HepG2 (cell line): ENCODE measurements around the gene HAGHL. TPM values are rescaled to one million over a fixed set of nuclear protein-coding genes. Genes with fewer than 3 reads are reported as not detected.

Source experiments
- ATAC-seq: fragments of 200-7000 bp; cut with Tn5 transposase; 3 replicates; pipeline ENCODE4 v1.9.1; 2020; ENCODE audit warnings: mild to moderate bottlenecking, moderate library complexity
- BruUV-seq: library from RNA; stranded (reverse); fragments of 400-500 nt; replicated peaks from 2 replicates; lab custom pipeline; 2021; lab: Mats Ljungman, UMichigan
- CTCF ChIA-PET: fragments of 300-600 bp; formaldehyde crosslinking; extraction: SDS; loops from one replicate; lab custom pipeline; 2021; ENCODE audit warnings: low total read pairs, inconsistent platforms, low intra/inter-chr PET ratio; lab: Yijun Ruan, JAX
- POLR2A ChIA-PET: fragments of 350-600 bp; sonication (Branson Sonifier 250); formaldehyde crosslinking; loops from one replicate; lab custom pipeline; 2020; ENCODE audit warnings: antibody characterized with exemption, inconsistent platforms; lab: Yijun Ruan, JAX
- DNase-seq: peaks from one replicate; pipeline ENCODE4 v3.0.0-alpha.2; 2015; ENCODE audit warnings: low spot score
- FAIRE-seq: peaks from 3 replicates; lab custom pipeline; 2011; peaks lifted over from hg19 to GRCh38; lab: Jason Lieb, UNC
- H2AFZ ChIP-seq: one replicate; pipeline ENCODE4 v1.6.1; 2011; ENCODE audit warnings: low read length, inconsistent platforms
- H3K27ac ChIP-seq: fragments of 300-600 bp; 3 replicates; pipeline ENCODE4 v1.8.0; 2011; ENCODE audit warnings: mixed run types, mild to moderate bottlenecking, mixed read lengths, low read length, inconsistent platforms; ENCODE audit not compliant: insufficient read depth; ENCODE audit errors: extremely low read length
- H3K27me3 ChIP-seq, 2 experiments: fragments of 200-600 bp in 1 of 2; 2 replicates in 1 of 2; 3 replicates in 1 of 2; pipeline versions ENCODE4 v1.6.0 to v1.8.0; 2011; ENCODE audit warnings: low read length in 2 of 2, mild to moderate bottlenecking in 2 of 2, moderate library complexity in 2 of 2, inconsistent platforms in 1 of 2; ENCODE audit not compliant: insufficient read depth in 2 of 2, control insufficient read depth in 1 of 2
- H3K36me3 ChIP-seq, 2 experiments: fragments of 200-600 bp in 1 of 2; replicated peaks in 1 of 2; 2 replicates in 1 of 2; 3 replicates in 1 of 2; pipeline versions ENCODE4 v1.5.1 to v1.8.0; 2011; ENCODE audit warnings: low read length in 2 of 2, inconsistent platforms in 1 of 2; ENCODE audit not compliant: insufficient read depth in 2 of 2, control insufficient read depth in 1 of 2
- H3K4me1 ChIP-seq: 2 replicates; pipeline ENCODE4 v1.5.1; 2012; ENCODE audit warnings: low read length, inconsistent platforms; ENCODE audit not compliant: insufficient read depth
- H3K4me2 ChIP-seq: 2 replicates; pipeline ENCODE4 v1.6.0; 2011; ENCODE audit warnings: low read depth, low read length, inconsistent platforms
- H3K4me3 ChIP-seq, 3 experiments: fragments of 200-600 bp in 1 of 3; sonication (generic), shearing (Covaris generic) in 1 of 3; replicated peaks in 1 of 3; 2 replicates each; pipeline ENCODE4 v1.5.1; 2011 to 2016; ENCODE audit warnings: low read length in 3 of 3, inconsistent platforms in 2 of 3, low read depth in 2 of 3, mild to moderate bottlenecking in 2 of 3, control low read depth in 1 of 3, mixed read lengths in 1 of 3; ENCODE audit not compliant: insufficient read depth in 1 of 3
- H3K79me2 ChIP-seq: one replicate; pipeline ENCODE4 v1.6.1; 2011; ENCODE audit warnings: low read length, inconsistent platforms; ENCODE audit not compliant: insufficient read depth
- H3K9ac ChIP-seq: 2 replicates; pipeline ENCODE4 v1.6.0; 2011; ENCODE audit warnings: mild to moderate bottlenecking, low read depth, low read length, inconsistent platforms; ENCODE audit not compliant: insufficient read depth
- H3K9me3 ChIP-seq: 2 replicates; pipeline ENCODE4 v1.5.1; 2012; ENCODE audit warnings: mild to moderate bottlenecking, low read length
- H4K20me1 ChIP-seq: 2 replicates; pipeline ENCODE4 v1.6.0; 2011; ENCODE audit warnings: inconsistent platforms, mild to moderate bottlenecking, low read length, moderate library complexity; ENCODE audit not compliant: insufficient read depth
- ATRX ChIP-seq: sonication (generic); formaldehyde crosslinking; IDR thresholded peaks from 2 replicates; pipeline ENCODE4 v1.4.0; 2020; ENCODE audit warnings: missing genetic modification reagents, borderline replicate concordance
- DZIP1 ChIP-seq: sonication (generic); formaldehyde crosslinking; IDR thresholded peaks from 2 replicates; pipeline ENCODE4 v1.5.0; 2020; ENCODE audit warnings: mild to moderate bottlenecking, missing genetic modification reagents
- FLYWCH1 ChIP-seq: sonication (generic); formaldehyde crosslinking; IDR thresholded peaks from 2 replicates; pipeline ENCODE4 v1.8.1; 2023; ENCODE audit warnings: mild to moderate bottlenecking, missing genetic modification reagents
- FOXA3 ChIP-seq: IDR thresholded peaks from 2 replicates; pipeline ENCODE4 v1.6.1; 2016; ENCODE audit warnings: missing genetic modification reagents, missing compliant biosample characterization
- FOXM1 ChIP-seq: sonication (generic); formaldehyde crosslinking; IDR thresholded peaks from 2 replicates; pipeline ENCODE4 v1.5.0; 2020; ENCODE audit warnings: missing genetic modification reagents
- HCFC1 ChIP-seq: fragments of 150-350 bp; IDR thresholded peaks from 2 replicates; pipeline ENCODE4 v1.6.1; 2014; ENCODE audit warnings: low read depth, low read length
- HMG20A ChIP-seq: IDR thresholded peaks from 2 replicates; pipeline ENCODE4 v1.6.1; 2016; ENCODE audit warnings: borderline replicate concordance
- HMGA1 ChIP-seq: sonication (generic); formaldehyde crosslinking; conservative IDR thresholded peaks from 2 replicates; pipeline ENCODE4 v1.4.0; 2020; ENCODE audit warnings: missing genetic modification reagents
- IKZF1 ChIP-seq: fragments of 450-650 bp; IDR thresholded peaks from 2 replicates; pipeline ENCODE4 v1.7.1; 2016
- NCOR1 ChIP-seq: fragments of 200-600 bp; sonication (generic); IDR thresholded peaks from 2 replicates; pipeline ENCODE4 v1.7.0; 2017; ENCODE audit warnings: antibody characterized with exemption, low read length, borderline replicate concordance
- PHF20 ChIP-seq: sonication (generic); formaldehyde crosslinking; IDR thresholded peaks from 2 replicates; pipeline ENCODE4 v1.5.0; 2020; ENCODE audit warnings: mild to moderate bottlenecking, missing genetic modification reagents
- SP2 ChIP-seq: sonication (generic); formaldehyde crosslinking; IDR thresholded peaks from 2 replicates; pipeline ENCODE4 v1.5.1; 2020; ENCODE audit warnings: mild to moderate bottlenecking, missing genetic modification reagents
- SUZ12 ChIP-seq: fragments of 150-350 bp; IDR thresholded peaks from 2 replicates; pipeline ENCODE4 v1.6.1; 2014; ENCODE audit warnings: low read depth, low read length
- USF2 ChIP-seq, 2 experiments: sonication (generic) in 1 of 2; formaldehyde crosslinking in 1 of 2; IDR thresholded peaks; 2 replicates each; pipeline versions ENCODE4 v1.5.1 to v1.6.1; 2011 to 2020; ENCODE audit warnings: borderline replicate concordance in 1 of 2, low read depth in 1 of 2, low read length in 1 of 2, mild to moderate bottlenecking in 1 of 2, missing genetic modification reagents in 1 of 2, moderate library complexity in 1 of 2
- ZBTB3 ChIP-seq: sonication (generic); formaldehyde crosslinking; IDR thresholded peaks from 2 replicates; pipeline ENCODE4 v1.4.0; 2020; ENCODE audit warnings: low read depth, mild to moderate bottlenecking, moderate library complexity, missing genetic modification reagents, borderline replicate concordance
- ZNF782 ChIP-seq: sonication (generic); formaldehyde crosslinking; IDR thresholded peaks from 2 replicates; pipeline ENCODE4 v1.4.0; 2020; ENCODE audit warnings: missing genetic modification reagents, mild to moderate bottlenecking, borderline replicate concordance
- ZNF816 ChIP-seq: sonication (generic); formaldehyde crosslinking; IDR thresholded peaks from 2 replicates; pipeline ENCODE4 v1.8.0; 2022; ENCODE audit warnings: missing genetic modification reagents, mild to moderate bottlenecking, borderline replicate concordance
- WGBS: methylation state at CpG from one replicate; pipeline ENCODE4 v1.1.6; 2017; ENCODE audit warnings: low lambda C conversion rate; 5-methylcytosine and 5-hydroxymethylcytosine counted together
- in situ Hi-C: cut with HindIII; loops from 2 replicates; pipeline ENCODE4 v1.10.0; 2017; ENCODE audit warnings: low pct_unique_long_range_greater_than_20kb; ENCODE audit not compliant: extremely low pct_ligation_motif_present
- intact Hi-C: fragments of 100-400 bp; cut with micrococcal nuclease; formaldehyde crosslinking; loops from one replicate; pipeline ENCODE4 v1.10.0; 2022; ENCODE audit not compliant: unreplicated experiment
- polyA plus RNA-seq, 8 experiments: library from polyadenylated mRNA; depleted of rRNA in 3 of 8; stranded (reverse) in 7 of 8; unstranded in 1 of 8; fragments of >200 nt; fragmentation: Illumina TruSeq in 4 of 8; extraction: Trizol in 4 of 8; gene quantifications; 2 replicates each; pipeline versions ENCODE4 v1.2.1 to v1.2.3, GENCODE V29; 2011 to 2016; ENCODE audit warnings: low read depth in 4 of 8, missing spikeins in 1 of 8, mixed read lengths in 1 of 8; ENCODE audit not compliant: insufficient read depth in 1 of 8
- total RNA-seq, 5 experiments: library from RNA; depleted of rRNA; stranded (reverse); fragments of >200 nt; fragmentation: Illumina TruSeq; extraction: Trizol; gene quantifications; 2 replicates each; pipeline ENCODE4 v1.2.3, GENCODE V29; 2016; ENCODE audit warnings: low read depth in 1 of 5
- TF ChIP-seq, protein P1 (sequence below): IDR thresholded peaks from 2 replicates; pipeline ENCODE4 v1.6.1; 2016; ENCODE audit warnings: mild to moderate bottlenecking, missing biosample characterization, missing genetic modification reagents
- TF ChIP-seq, protein P2 (sequence below): sonication (generic); formaldehyde crosslinking; IDR thresholded peaks from 2 replicates; pipeline ENCODE4 v1.5.0; 2020; ENCODE audit warnings: missing genetic modification reagents

Gene HAGHL
- total and polyA plus RNA-seq, 2 of the 13 experiments (the other 11 are each of a cell fraction or from before 2014, with no cell fraction given): 3.4 to 8.4 TPM

- POLR2A ChIA-PET: no interaction called here
- WGBS: 19% methylated on average over 6 of the region's 12 CpGs
- TF ChIP-seq ZBTB3 (CRISPR knock-in tag): no peak
- no peak for TF ChIP-seq PHF20 (CRISPR knock-in tag)
- no peak for TF ChIP-seq HMG20A
- no peak for TF ChIP-seq IKZF1
- TF ChIP-seq ZNF816 (CRISPR knock-in tag): no peak
- no peak for TF ChIP-seq USF2 (IDR thresholded peaks at IDR 0.05; ENCODE audit: low read depth, low read length)
- no peak for TF ChIP-seq USF2 (CRISPR knock-in tag; IDR thresholded peaks at IDR 0.05; ENCODE audit: borderline replicate concordance)
- TF ChIP-seq SP2 (CRISPR knock-in tag): no peak
- no peak for TF ChIP-seq HCFC1
- TF ChIP-seq ZNF782 (CRISPR knock-in tag): no peak
- TF ChIP-seq FOXM1: no peak
- TF ChIP-seq, protein P1, sequence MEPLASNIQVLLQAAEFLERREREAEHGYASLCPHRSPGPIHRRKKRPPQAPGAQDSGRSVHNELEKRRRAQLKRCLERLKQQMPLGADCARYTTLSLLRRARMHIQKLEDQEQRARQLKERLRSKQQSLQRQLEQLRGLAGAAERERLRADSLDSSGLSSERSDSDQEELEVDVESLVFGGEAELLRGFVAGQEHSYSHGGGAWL (CRISPR knock-in tag): no peak
- TF ChIP-seq NCOR1: no peak
- TF ChIP-seq, protein P2, sequence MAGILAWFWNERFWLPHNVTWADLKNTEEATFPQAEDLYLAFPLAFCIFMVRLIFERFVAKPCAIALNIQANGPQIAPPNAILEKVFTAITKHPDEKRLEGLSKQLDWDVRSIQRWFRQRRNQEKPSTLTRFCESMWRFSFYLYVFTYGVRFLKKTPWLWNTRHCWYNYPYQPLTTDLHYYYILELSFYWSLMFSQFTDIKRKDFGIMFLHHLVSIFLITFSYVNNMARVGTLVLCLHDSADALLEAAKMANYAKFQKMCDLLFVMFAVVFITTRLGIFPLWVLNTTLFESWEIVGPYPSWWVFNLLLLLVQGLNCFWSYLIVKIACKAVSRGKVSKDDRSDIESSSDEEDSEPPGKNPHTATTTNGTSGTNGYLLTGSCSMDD: no peak
- no peak for TF ChIP-seq ATRX (CRISPR knock-in tag)
- no peak for TF ChIP-seq SUZ12
- no peak for TF ChIP-seq DZIP1 (CRISPR knock-in tag)
- TF ChIP-seq FOXA3 (CRISPR knock-in tag): no peak
- no peak for TF ChIP-seq HMGA1
- TF ChIP-seq FLYWCH1 (CRISPR knock-in tag): no peak
- in situ Hi-C loops: loop anchor here (5.0 kb wide), 1 partner anchor 76 kb away; the partner anchor contains the start of genes CHTF18 and RPUSD1
- H3K9me3 ChIP-seq: no peaks in the 10 kb centered on the region
- peaks cover 25% of the 10 kb centered on the region for H3K4me1 ChIP-seq
- no TSS peak for BruUV-seq
- peaks cover 8 to 49% of the 10 kb centered on the region in 2 experiments; a peak in 4 of 5 replicates for H3K27me3 ChIP-seq
- H3K4me2 ChIP-seq: no peak overlapping the region
- H3K27ac ChIP-seq: no peak overlapping the region
- DNase-seq (no peak), ATAC-seq (no peak), FAIRE-seq (no peak)
- no peak overlapping the region for H3K9ac ChIP-seq
- no peaks in the 10 kb centered on the region for H3K36me3 ChIP-seq
- H2AFZ ChIP-seq: no peak overlapping the region
- H3K79me2 ChIP-seq: no peaks in the 10 kb centered on the region
- H4K20me1 ChIP-seq: no peaks in the 10 kb centered on the region
- intact Hi-C loops: no loop called here
- CTCF ChIA-PET: interaction anchor here (0.7 to 2.3 kb wide), 4 partner anchors 23 to 76 kb away, joined by 3 to 19 read pairs (median 10); no protein-coding TSS in a partner anchor
- H3K4me3 ChIP-seq: no peak overlapping the region
Observed at GRCh38 chr16:711084-711483, 15.8 kb upstream of the HAGHL start.
